Transverse colon (tissue), 4 donors: ENCODE results near the gene NOLC1. TPM values are rescaled to one million over a fixed set of nuclear protein-coding genes. Genes with fewer than 3 reads are reported as not detected.

ENCODE experiments used
- DNase-seq: peaks from one replicate; pipeline ENCODE4 v3.0.0-alpha.2; 2019
- H3K27ac ChIP-seq, 4 donors: fragments of 200-600 bp; sonication (generic); 2 replicates each; pipeline ENCODE4 v1.5.1; 2016 to 2018; ENCODE audit warnings: inconsistent platforms in 4 of 4
- H3K27me3 ChIP-seq: fragments of 200-600 bp; sonication (generic); 2 replicates; pipeline ENCODE4 v1.5.1; 2017; ENCODE audit warnings: inconsistent platforms
- H3K36me3 ChIP-seq, 4 donors: fragments of 200-600 bp; sonication (generic); 2 replicates each; pipeline ENCODE4 v1.5.1; 2017 to 2019; ENCODE audit warnings: inconsistent platforms in 4 of 4
- H3K4me1 ChIP-seq, 4 donors: fragments of 200-600 bp; sonication (generic); 2 replicates each; pipeline ENCODE4 v1.5.1; 2017 to 2020; ENCODE audit warnings: inconsistent platforms in 4 of 4
- H3K4me3 ChIP-seq, 4 donors: fragments of 200-600 bp; sonication (generic); 1 replicate in 1 of 4; 2 replicates in 3 of 4; pipeline versions ENCODE4 v1.5.1 to v1.6.1; 2017 to 2019; ENCODE audit warnings: inconsistent platforms in 4 of 4
- H3K9me3 ChIP-seq, 2 donors: fragments of 200-600 bp; sonication (generic); 2 replicates each; pipeline ENCODE4 v1.5.1; 2017 to 2019; ENCODE audit warnings: inconsistent platforms in 2 of 2
- EP300 ChIP-seq: sonication (generic); formaldehyde crosslinking; IDR thresholded peaks from one replicate; pipeline ENCODE4 v1.6.1; 2017; ENCODE audit warnings: antibody characterized with exemption, low read depth
- POLR2A ChIP-seq: fragments of 450-650 bp; IDR thresholded peaks from one replicate; pipeline ENCODE4 v1.6.1; 2016; ENCODE audit warnings: antibody characterized with exemption, mild to moderate bottlenecking, moderate library complexity
- POLR2AphosphoS5 ChIP-seq, 3 donors: sonication (generic); formaldehyde crosslinking; IDR thresholded peaks; one replicate each; pipeline ENCODE4 v1.6.1; 2016; ENCODE audit warnings: antibody characterized with exemption in 3 of 3
- WGBS, 2 donors: methylation state at CpG; one replicate each; pipeline ENCODE4 v1.1.5; 2018; ENCODE audit warnings: low coverage in 1 of 2; 5-methylcytosine and 5-hydroxymethylcytosine counted together
- in situ Hi-C, 4 donors: fragments of 200-750 bp; cut with MboI; loops; one replicate each; pipeline versions ENCODE4 v1.15.0 to v1.15.1; 2017; ENCODE audit warnings: low sequenced_read_pairs in 3 of 4, low pct_ligation_motif_present in 1 of 4, low pct_unique_long_range_greater_than_20kb in 1 of 4
- intact Hi-C: fragments of 100-400 bp; cut with DNase I; formaldehyde crosslinking; loops from one replicate; pipeline ENCODE4 v1.15.1; 2023; ENCODE audit warnings: low total_unique reads
- total RNA-seq, 4 donors: library from RNA; depleted of rRNA; stranded (reverse); fragments of >200 nt; gene quantifications; one replicate each; pipeline ENCODE4 v1.1.0, GENCODE V29; 2016
- TF ChIP-seq, protein P1 (sequence below), 5 experiments: fragments of 200-600 bp in 3 of 5; fragments of 450-650 bp in 2 of 5; sonication (generic) in 3 of 5; IDR thresholded peaks; 1 replicate in 2 of 5; 2 replicates in 3 of 5; pipeline ENCODE4 v1.5.1; 2016 to 2017; ENCODE audit warnings: antibody characterized with exemption in 5 of 5, inconsistent platforms in 3 of 5, mild to moderate bottlenecking in 2 of 5, moderate library complexity in 1 of 5

The NOLC1 gene
- total RNA-seq, 4 donors from 2014 or later = 19.1 to 119 (median 35.6) TPM

DNA sequence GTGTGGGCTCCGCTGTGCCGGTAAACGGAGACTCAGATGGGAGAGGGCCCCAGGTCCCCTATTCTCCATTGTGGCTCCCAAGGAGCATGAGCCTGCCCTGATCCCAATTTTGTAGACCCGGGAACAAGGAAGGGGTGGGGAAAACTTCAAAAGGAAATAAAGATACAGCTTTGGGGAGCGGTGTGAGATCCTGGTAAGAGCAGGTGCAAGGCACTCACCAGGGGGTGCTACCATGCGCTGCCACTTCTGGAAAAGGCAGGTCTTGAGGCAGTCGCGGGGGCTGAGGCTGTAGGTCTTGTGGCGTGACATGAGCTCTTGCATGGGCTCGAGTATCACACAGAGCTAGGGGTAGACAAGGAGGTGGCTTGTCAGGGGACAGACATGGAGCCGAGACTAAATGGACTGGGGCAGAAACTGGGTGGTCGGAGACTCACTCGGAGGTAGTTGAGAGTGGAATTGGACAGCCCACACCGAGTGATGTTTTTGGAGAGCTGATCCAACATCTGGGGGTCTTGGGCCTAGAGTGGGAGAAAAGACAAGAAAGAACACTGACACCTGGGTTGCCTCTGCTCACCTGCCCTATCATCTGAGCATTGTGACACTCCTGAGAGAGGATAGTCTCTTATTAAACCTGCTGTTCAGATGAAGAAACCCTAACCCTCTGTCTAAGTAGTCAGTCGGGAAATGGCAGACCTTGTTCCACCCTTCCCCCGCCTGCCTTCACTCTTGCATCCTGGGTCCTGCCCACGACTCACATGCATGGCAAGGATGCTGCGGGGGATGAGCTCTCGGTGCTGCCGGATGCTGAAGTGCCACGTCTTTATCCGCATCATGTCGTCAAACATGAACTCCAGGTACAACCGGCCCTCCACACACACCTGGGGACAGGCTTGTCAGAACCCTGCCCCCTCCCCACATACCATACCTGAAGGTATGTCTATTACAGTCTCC, 42.7 kb upstream of the NOLC1 start:
- H3K27ac ChIP-seq = no peak overlapping the region
- no peak for TF ChIP-seq POLR2AphosphoS5 (IDR thresholded peaks at IDR 0.05)
- TF ChIP-seq, protein P1, sequence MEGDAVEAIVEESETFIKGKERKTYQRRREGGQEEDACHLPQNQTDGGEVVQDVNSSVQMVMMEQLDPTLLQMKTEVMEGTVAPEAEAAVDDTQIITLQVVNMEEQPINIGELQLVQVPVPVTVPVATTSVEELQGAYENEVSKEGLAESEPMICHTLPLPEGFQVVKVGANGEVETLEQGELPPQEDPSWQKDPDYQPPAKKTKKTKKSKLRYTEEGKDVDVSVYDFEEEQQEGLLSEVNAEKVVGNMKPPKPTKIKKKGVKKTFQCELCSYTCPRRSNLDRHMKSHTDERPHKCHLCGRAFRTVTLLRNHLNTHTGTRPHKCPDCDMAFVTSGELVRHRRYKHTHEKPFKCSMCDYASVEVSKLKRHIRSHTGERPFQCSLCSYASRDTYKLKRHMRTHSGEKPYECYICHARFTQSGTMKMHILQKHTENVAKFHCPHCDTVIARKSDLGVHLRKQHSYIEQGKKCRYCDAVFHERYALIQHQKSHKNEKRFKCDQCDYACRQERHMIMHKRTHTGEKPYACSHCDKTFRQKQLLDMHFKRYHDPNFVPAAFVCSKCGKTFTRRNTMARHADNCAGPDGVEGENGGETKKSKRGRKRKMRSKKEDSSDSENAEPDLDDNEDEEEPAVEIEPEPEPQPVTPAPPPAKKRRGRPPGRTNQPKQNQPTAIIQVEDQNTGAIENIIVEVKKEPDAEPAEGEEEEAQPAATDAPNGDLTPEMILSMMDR (IDR thresholded peaks at IDR 0.05) = no peak
- no peak for TF ChIP-seq EP300
- TF ChIP-seq POLR2A = no peak
- DNase-seq = no peak
- WGBS, 2 donors = 91% methylated on average over 4 to 24 of the region's 24 CpGs
- peaks cover 15 to 23% (median 18%) of the 10 kb centered on the region in 4 donors for H3K4me1 ChIP-seq
- in situ Hi-C loops (no loop called here), intact Hi-C loops (no loop called here)
- no peak overlapping the region for H3K4me3 ChIP-seq
- peaks cover 0 to 32% (median 15%) of the 10 kb centered on the region in 4 donors for H3K36me3 ChIP-seq
- H3K27me3 ChIP-seq = no peaks in the 10 kb centered on the region
- H3K9me3 ChIP-seq = no peaks in the 10 kb centered on the region

DNA sequence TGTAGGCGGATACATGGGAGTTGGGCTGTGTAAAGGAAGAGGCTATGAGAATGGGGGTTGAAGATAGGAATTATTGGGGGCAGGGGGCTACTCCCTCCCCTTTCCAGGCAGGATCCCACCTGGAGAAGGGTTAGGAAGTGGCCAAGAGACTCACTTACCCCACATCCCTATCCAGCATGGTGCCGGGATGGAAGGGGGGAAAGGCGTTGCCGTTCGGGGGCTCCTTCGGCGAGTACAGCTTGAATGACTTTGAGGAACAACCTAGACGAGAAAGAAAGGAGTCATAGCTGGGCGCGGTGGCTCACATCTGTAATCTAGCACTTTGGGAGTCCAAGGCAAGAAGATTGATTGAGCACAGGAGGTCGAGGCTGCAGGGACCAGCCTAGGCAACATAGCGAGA, 40.9 kb upstream of the NOLC1 start:
- in situ Hi-C loops (no loop called here), intact Hi-C loops (no loop called here)
- Histone ChIP-seq H3K4me3 (no peak overlapping the region), H3K4me1 (peaks cover 22 to 36% (median 32%) of the 10 kb centered on the region in 4 donors), H3K36me3 (peaks cover 0 to 32% (median 15%) of the 10 kb centered on the region in 4 donors), H3K9me3 (no peaks in the 10 kb centered on the region), H3K27ac (no peak overlapping the region), H3K27me3 (no peaks in the 10 kb centered on the region)
- TF ChIP-seq POLR2AphosphoS5 (IDR thresholded peaks at IDR 0.05) = no peak
- no peak for TF ChIP-seq POLR2A
- TF ChIP-seq, protein P1 (IDR thresholded peaks at IDR 0.05) = no peak
- TF ChIP-seq EP300 = no peak
- DNase-seq = no peak
- 94 to 100% methylated on average over 1 to 12 of the region's 12 CpGs for WGBS, 2 donors

GRCh38 chr10:102112210-102112817, 39.9 kb upstream of the NOLC1 start:
- Histone ChIP-seq H3K9me3 (no peaks in the 10 kb centered on the region), H3K27me3 (no peaks in the 10 kb centered on the region), H3K36me3 (peaks cover 0 to 32% (median 15%) of the 10 kb centered on the region in 4 donors), H3K27ac (no peak overlapping the region), H3K4me1 (peaks cover 28 to 46% (median 42%) of the 10 kb centered on the region in 4 donors), H3K4me3 (no peak overlapping the region)
- no peak for TF ChIP-seq EP300
- TF ChIP-seq POLR2A = no peak
- TF ChIP-seq, protein P1 (IDR thresholded peaks at IDR 0.05) = no peak
- no peak for TF ChIP-seq POLR2AphosphoS5 (IDR thresholded peaks at IDR 0.05)
- in situ Hi-C loops = no loop called here
- intact Hi-C loops = no loop called here
- 57 to 60% methylated on average over 2 to 3 of the region's 3 CpGs for WGBS, 2 donors
- no peak for DNase-seq

GRCh38 chr10:102113261-102113955, 38.8 kb upstream of the NOLC1 start:
- Histone ChIP-seq H3K36me3 (peaks cover 0 to 25% (median 11%) of the 10 kb centered on the region in 4 donors), H3K27me3 (no peaks in the 10 kb centered on the region), H3K27ac (peak overlapping the region; percentile 93 to 99 (median 97)), H3K4me1 (peaks cover 38 to 57% (median 52%) of the 10 kb centered on the region in 4 donors), H3K9me3 (no peaks in the 10 kb centered on the region), H3K4me3 (peak overlapping the region in 3 of 4 donors; percentile 73 to 87 (median 79))
- intact Hi-C loops = no loop called here
- in situ Hi-C loops = no loop called here
- WGBS, 2 donors = 39% methylated on average over 7 of the region's 7 CpGs; no CpG with 5 or more reads in 1 of the 2 donors
- TF ChIP-seq POLR2AphosphoS5 (IDR thresholded peaks at IDR 0.05) = no peak
- no peak for TF ChIP-seq POLR2A
- TF ChIP-seq, protein P1 (IDR thresholded peaks at IDR 0.05) = no peak
- TF ChIP-seq EP300 = no peak
- DNase-seq = no peak
